Upper lobe of left lung (tissue), 6 donors: ENCODE data around the gene GPC5. TPM values are rescaled to one million over a fixed set of nuclear protein-coding genes. Genes with fewer than 3 reads are reported as not detected.

Source experiments
- ATAC-seq, 2 donors: fragments of 200-7000 bp; cut with Tn5 transposase; one replicate each; pipeline ENCODE4 v1.9.1; 2022; ENCODE audit warnings: mild to moderate bottlenecking in 2 of 2, moderate library complexity in 2 of 2; ENCODE audit not compliant: low FRiP score in 2 of 2
- DNase-seq, 2 donors: peaks; one replicate each; pipeline ENCODE4 v3.0.0-alpha.2; 2019 to 2020
- H3K27ac ChIP-seq, 4 donors: fragments of 200-600 bp; sonication (generic); one replicate each; pipeline ENCODE4 v1.5.1; 2016 to 2019
- H3K27me3 ChIP-seq, 4 donors: fragments of 200-600 bp; sonication (generic); one replicate each; pipeline ENCODE4 v1.5.1; 2017 to 2019
- H3K36me3 ChIP-seq, 4 donors: fragments of 200-600 bp; sonication (generic); one replicate each; pipeline ENCODE4 v1.5.1; 2016 to 2019
- H3K4me1 ChIP-seq, 4 donors: fragments of 200-600 bp; sonication (generic); one replicate each; pipeline ENCODE4 v1.5.1; 2018 to 2019
- H3K4me3 ChIP-seq, 4 donors: fragments of 200-600 bp; sonication (generic); one replicate each; pipeline ENCODE4 v1.5.1; 2017 to 2019; ENCODE audit warnings: mild to moderate bottlenecking in 2 of 4, moderate library complexity in 1 of 4
- H3K9me3 ChIP-seq, 4 donors: fragments of 200-600 bp; sonication (generic); one replicate each; pipeline ENCODE4 v1.5.1; 2018 to 2019
- EP300 ChIP-seq, 4 donors: sonication (generic); formaldehyde crosslinking; IDR thresholded peaks; one replicate each; pipeline ENCODE4 v1.5.1; 2017; ENCODE audit warnings: antibody characterized with exemption in 4 of 4, control low read depth in 2 of 4
- POLR2A ChIP-seq, 4 donors: fragments of 450-650 bp; IDR thresholded peaks; one replicate each; pipeline ENCODE4 v1.5.1; 2016 to 2017; ENCODE audit warnings: antibody characterized with exemption in 4 of 4, mild to moderate bottlenecking in 2 of 4
- POLR2AphosphoS5 ChIP-seq, 2 donors: sonication (generic); formaldehyde crosslinking; IDR thresholded peaks; one replicate each; pipeline ENCODE4 v1.5.1; 2017; ENCODE audit warnings: antibody characterized with exemption in 2 of 2
- WGBS, 2 donors: methylation state at CpG; one replicate each; pipeline ENCODE4 v1.1.5; 2017 to 2018; 5-methylcytosine and 5-hydroxymethylcytosine counted together
- total RNA-seq, 6 donors: library from RNA; depleted of rRNA in 4 of 6; stranded (reverse); fragments of >200 nt in 4 of 6; gene quantifications; one replicate each; pipeline versions ENCODE4 v1.1.0 to v1.2.1, GENCODE V29; 2016 to 2021
- TF ChIP-seq, protein P1 (sequence below), 6 experiments: fragments of 450-650 bp in 4 of 6; fragments of 200-600 bp in 2 of 6; sonication (generic) in 2 of 6; IDR thresholded peaks; one replicate each; pipeline ENCODE4 v1.5.1; 2016 to 2019; ENCODE audit warnings: antibody characterized with exemption in 6 of 6
- donor health status: DM: no; HTN: no; CAD: no; lungs with moderate emphysema.
- donor health status: DM: no; HTN: yes; CAD: no; lungs with severe emphysema.

The GPC5 gene
- total RNA-seq, 6 donors from 2014 or later: 7.6 to 51.4 (median 12.8) TPM

DNA sequence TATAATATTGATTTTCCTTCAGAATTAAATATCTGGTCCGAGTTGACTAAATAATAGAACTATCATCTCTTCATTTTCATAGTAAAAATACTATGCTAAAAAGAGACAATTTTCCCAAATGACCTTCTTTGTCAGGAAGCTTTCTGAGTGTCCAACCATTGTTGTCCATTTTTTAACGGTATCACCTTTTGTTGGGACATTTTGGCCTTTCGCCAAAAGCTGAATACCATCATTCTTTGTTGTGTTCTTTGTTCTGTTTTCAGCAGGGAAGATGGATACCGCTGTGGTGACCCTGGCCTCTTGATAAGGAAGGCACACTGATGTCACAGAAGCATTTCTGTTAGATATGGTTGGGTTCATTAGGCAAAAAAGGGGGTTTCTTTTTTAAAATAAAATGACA lies 1173.8 kb downstream of the GPC5 start:
- no peak for ATAC-seq

DNA sequence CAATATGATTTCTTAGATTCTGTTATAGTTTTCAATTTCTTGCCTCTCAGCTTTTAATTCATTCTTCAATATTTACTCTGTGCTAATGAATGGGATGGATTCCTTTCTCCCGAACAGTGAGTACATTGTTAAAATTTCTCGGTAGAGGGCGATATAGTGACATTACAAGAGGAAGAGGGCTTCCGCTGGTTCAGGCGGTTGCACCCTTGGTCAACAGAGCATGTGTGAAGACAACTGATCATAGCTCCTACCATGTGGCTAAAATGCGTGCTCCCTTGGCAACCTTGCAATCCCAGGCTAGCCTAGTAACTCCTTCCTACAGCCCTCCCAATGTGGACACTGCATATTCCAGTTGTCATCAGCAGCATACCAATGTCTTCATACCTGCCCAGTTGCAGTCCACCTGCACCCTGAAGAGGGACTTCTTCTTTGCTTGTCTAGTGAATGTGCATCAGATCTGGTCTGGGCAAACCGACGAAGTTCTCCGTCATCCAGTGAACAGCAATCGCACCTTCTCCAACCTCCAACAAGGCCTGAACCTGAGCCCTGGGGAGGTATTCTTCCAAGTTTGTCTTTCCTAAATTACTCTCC lies 1175.1 kb downstream of the GPC5 start:
- ATAC-seq (no peak), DNase-seq (no peak)
- Histone ChIP-seq H3K4me1 (no peaks in the 10 kb centered on the region), H3K27me3 (no peaks in the 10 kb centered on the region), H3K27ac (no peak overlapping the region), H3K36me3 (no peaks in the 10 kb centered on the region), H3K4me3 (no peak overlapping the region), H3K9me3 (no peaks in the 10 kb centered on the region)
- TF ChIP-seq POLR2AphosphoS5 (IDR thresholded peaks at IDR 0.05): no peak
- TF ChIP-seq EP300 (IDR thresholded peaks at IDR 0.05): no peak
- TF ChIP-seq, protein P1, sequence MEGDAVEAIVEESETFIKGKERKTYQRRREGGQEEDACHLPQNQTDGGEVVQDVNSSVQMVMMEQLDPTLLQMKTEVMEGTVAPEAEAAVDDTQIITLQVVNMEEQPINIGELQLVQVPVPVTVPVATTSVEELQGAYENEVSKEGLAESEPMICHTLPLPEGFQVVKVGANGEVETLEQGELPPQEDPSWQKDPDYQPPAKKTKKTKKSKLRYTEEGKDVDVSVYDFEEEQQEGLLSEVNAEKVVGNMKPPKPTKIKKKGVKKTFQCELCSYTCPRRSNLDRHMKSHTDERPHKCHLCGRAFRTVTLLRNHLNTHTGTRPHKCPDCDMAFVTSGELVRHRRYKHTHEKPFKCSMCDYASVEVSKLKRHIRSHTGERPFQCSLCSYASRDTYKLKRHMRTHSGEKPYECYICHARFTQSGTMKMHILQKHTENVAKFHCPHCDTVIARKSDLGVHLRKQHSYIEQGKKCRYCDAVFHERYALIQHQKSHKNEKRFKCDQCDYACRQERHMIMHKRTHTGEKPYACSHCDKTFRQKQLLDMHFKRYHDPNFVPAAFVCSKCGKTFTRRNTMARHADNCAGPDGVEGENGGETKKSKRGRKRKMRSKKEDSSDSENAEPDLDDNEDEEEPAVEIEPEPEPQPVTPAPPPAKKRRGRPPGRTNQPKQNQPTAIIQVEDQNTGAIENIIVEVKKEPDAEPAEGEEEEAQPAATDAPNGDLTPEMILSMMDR (IDR thresholded peaks at IDR 0.05): no peak
- no peak for TF ChIP-seq POLR2A (IDR thresholded peaks at IDR 0.05)
- 65 to 74% methylated on average over 10 of the region's 10 CpGs for WGBS, 2 donors

More for the DNA sequence above, 1173.8 kb downstream of the GPC5 start:
- Histone ChIP-seq H3K4me1 (no peaks in the 10 kb centered on the region), H3K4me3 (no peak overlapping the region), H3K27ac (no peak overlapping the region), H3K27me3 (no peaks in the 10 kb centered on the region), H3K9me3 (no peaks in the 10 kb centered on the region), H3K36me3 (no peaks in the 10 kb centered on the region)
- no peak for TF ChIP-seq EP300 (IDR thresholded peaks at IDR 0.05)
- TF ChIP-seq, protein P1 (IDR thresholded peaks at IDR 0.05): no peak
- no peak for TF ChIP-seq POLR2AphosphoS5 (IDR thresholded peaks at IDR 0.05)
- TF ChIP-seq POLR2A (IDR thresholded peaks at IDR 0.05): no peak
- WGBS, 2 donors: 66 to 70% methylated on average over 4 of the region's 4 CpGs
- DNase-seq: no peak

DNA sequence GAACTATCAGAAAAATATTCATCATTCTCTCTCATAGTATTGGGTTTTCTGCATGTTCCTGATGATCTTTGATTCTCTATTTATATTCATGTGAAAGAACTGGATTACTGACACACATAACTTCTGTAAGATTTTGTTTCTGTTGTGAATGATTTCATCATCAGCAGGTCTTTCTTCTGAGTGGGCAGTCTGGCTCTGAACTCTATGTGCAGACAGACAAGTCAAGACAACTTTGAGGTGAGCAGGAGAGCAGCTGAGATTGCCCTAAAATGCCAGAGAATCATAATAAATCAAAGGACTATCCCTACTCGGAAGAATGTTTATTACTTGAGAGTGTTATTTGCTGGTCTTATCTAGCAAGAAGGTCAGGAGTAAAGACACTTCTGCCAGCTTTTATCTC lies 1176.1 kb downstream of the GPC5 start:
- H3K4me1 ChIP-seq: no peaks in the 10 kb centered on the region
- H3K27ac ChIP-seq: no peak overlapping the region
- no peaks in the 10 kb centered on the region for H3K36me3 ChIP-seq
- H3K27me3 ChIP-seq: no peaks in the 10 kb centered on the region
- H3K9me3 ChIP-seq: no peaks in the 10 kb centered on the region
- no peak overlapping the region for H3K4me3 ChIP-seq
- no peak for DNase-seq
- 43 to 52% methylated on average over 1 of the region's 1 CpG for WGBS, 2 donors
- no peak for TF ChIP-seq EP300 (IDR thresholded peaks at IDR 0.05)
- TF ChIP-seq, protein P1 (IDR thresholded peaks at IDR 0.05): no peak
- no peak for TF ChIP-seq POLR2A (IDR thresholded peaks at IDR 0.05)
- ATAC-seq: no peak

DNA sequence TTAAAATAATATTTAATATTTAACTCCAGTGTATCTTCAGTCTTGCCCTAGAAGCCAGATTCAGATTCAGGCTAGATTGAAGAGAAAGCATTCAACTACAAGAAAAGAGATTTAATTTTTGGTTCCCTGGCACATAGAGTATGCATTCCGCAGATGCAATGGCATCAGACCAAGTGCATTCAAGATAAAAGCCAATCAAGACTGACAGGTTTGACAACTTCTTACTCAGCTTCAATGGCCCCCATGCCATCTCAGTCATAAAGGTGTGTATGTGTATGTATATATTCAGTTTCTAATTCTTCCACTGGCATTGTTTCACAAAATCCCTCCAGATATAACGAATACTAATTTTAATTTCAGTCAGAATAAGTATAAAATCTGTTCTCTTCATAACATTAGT lies 1177.4 kb downstream of the GPC5 start:
- Histone ChIP-seq H3K4me3 (no peak overlapping the region), H3K27me3 (no peaks in the 10 kb centered on the region), H3K27ac (no peak overlapping the region), H3K36me3 (no peaks in the 10 kb centered on the region), H3K4me1 (no peaks in the 10 kb centered on the region), H3K9me3 (no peaks in the 10 kb centered on the region)
- ATAC-seq (no peak), DNase-seq (no peak)
- TF ChIP-seq POLR2AphosphoS5 (IDR thresholded peaks at IDR 0.05) (no peak), EP300 (IDR thresholded peaks at IDR 0.05) (no peak), POLR2A (IDR thresholded peaks at IDR 0.05) (no peak)
- TF ChIP-seq, protein P1 (IDR thresholded peaks at IDR 0.05): no peak
- WGBS, 2 donors: 60 to 76% methylated on average over 2 of the region's 2 CpGs

DNA sequence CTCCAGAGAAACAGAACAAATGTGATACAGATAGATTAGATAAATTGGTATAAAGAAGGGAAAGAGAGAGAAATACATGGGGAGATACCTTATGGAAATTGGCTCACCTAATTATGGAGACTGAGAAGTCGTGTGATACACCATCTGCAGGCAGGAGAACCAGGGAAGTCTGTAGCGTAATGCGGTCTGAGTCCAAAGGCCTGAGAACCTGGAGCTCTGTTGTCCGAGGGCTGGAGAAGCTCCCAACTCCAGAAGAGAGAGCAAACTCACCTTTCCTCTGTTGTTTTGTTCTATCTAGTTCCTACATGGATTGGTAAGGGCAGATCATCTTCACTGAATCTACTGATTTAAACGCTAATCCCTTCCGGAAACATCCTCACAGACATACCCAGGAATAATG lies 1179.9 kb downstream of the GPC5 start:
- no peaks in the 10 kb centered on the region for H3K27me3 ChIP-seq

More for the DNA sequence above, 1179.9 kb downstream of the GPC5 start:
- no peak for DNase-seq
- ATAC-seq: no peak
- Histone ChIP-seq H3K27ac (no peak overlapping the region), H3K4me1 (no peaks in the 10 kb centered on the region), H3K9me3 (peaks cover 0 to 1% (median under 1%) of the 10 kb centered on the region in 4 donors), H3K4me3 (no peak overlapping the region), H3K36me3 (no peaks in the 10 kb centered on the region)
- 87 to 89% methylated on average over 6 of the region's 6 CpGs for WGBS, 2 donors
- TF ChIP-seq EP300 (IDR thresholded peaks at IDR 0.05) (no peak), POLR2A (IDR thresholded peaks at IDR 0.05) (no peak), POLR2AphosphoS5 (IDR thresholded peaks at IDR 0.05) (no peak)
- TF ChIP-seq, protein P1 (IDR thresholded peaks at IDR 0.05): no peak
